ENCODE measurements around the gene MELK.

DNA sequence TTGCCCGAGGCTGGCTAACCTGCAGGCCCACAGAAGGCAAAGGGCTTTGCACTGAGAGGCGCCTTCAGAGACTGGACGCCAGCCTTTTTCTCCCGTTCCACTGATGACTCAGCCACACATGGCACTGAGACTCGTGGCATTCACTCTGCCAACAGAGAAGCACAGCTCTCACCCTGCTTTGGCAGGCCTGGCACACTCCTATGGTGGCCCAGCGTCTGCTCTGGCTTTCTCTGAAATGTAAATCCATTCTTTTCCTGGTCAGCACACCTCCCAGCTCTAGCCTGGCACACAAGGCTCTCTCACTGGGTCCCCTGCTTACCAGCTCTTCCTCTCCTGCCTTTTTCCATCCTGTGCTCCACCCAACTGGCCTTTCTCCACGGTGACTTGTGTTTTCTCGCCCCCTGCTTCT, 5.9 kb upstream of the MELK start:
- TF ChIP-seq, protein P1, sequence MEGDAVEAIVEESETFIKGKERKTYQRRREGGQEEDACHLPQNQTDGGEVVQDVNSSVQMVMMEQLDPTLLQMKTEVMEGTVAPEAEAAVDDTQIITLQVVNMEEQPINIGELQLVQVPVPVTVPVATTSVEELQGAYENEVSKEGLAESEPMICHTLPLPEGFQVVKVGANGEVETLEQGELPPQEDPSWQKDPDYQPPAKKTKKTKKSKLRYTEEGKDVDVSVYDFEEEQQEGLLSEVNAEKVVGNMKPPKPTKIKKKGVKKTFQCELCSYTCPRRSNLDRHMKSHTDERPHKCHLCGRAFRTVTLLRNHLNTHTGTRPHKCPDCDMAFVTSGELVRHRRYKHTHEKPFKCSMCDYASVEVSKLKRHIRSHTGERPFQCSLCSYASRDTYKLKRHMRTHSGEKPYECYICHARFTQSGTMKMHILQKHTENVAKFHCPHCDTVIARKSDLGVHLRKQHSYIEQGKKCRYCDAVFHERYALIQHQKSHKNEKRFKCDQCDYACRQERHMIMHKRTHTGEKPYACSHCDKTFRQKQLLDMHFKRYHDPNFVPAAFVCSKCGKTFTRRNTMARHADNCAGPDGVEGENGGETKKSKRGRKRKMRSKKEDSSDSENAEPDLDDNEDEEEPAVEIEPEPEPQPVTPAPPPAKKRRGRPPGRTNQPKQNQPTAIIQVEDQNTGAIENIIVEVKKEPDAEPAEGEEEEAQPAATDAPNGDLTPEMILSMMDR (IDR thresholded peaks at IDR 0.05; ENCODE audit: poor library complexity) = no peak
- TF ChIP-seq EZH2phosphoT487 (IDR thresholded peaks at IDR 0.05; ENCODE audit: low read depth, severe bottlenecking, unreplicated experiment) (no peak), EZH2 (IDR thresholded peaks at IDR 0.05; ENCODE audit: borderline replicate concordance) (no peak)

Measured in hepatocyte (in vitro differentiated cells).